HepG2 (cell line): ENCODE data around the gene SLC38A1. TPM values are rescaled to one million over a fixed set of nuclear protein-coding genes. Genes with fewer than 3 reads are reported as not detected.

Experiments used
- ATAC-seq: fragments of 200-7000 bp; cut with Tn5 transposase; 3 replicates; pipeline ENCODE4 v1.9.1; 2020; ENCODE audit warnings: mild to moderate bottlenecking, moderate library complexity
- BruUV-seq: library from RNA; stranded (reverse); fragments of 400-500 nt; replicated peaks from 2 replicates; lab custom pipeline; 2021; lab: Mats Ljungman, UMichigan
- CTCF ChIA-PET: fragments of 300-600 bp; formaldehyde crosslinking; extraction: SDS; loops from one replicate; lab custom pipeline; 2021; ENCODE audit warnings: low total read pairs, inconsistent platforms, low intra/inter-chr PET ratio; lab: Yijun Ruan, JAX
- POLR2A ChIA-PET: fragments of 350-600 bp; sonication (Branson Sonifier 250); formaldehyde crosslinking; loops from one replicate; lab custom pipeline; 2020; ENCODE audit warnings: antibody characterized with exemption, inconsistent platforms; lab: Yijun Ruan, JAX
- DNase-seq: peaks from one replicate; pipeline ENCODE4 v3.0.0-alpha.2; 2015; ENCODE audit warnings: low spot score
- FAIRE-seq: peaks from 3 replicates; lab custom pipeline; 2011; peaks lifted over from hg19 to GRCh38; lab: Jason Lieb, UNC
- H2AFZ ChIP-seq: one replicate; pipeline ENCODE4 v1.6.1; 2011; ENCODE audit warnings: low read length, inconsistent platforms
- H3K27ac ChIP-seq: fragments of 300-600 bp; 3 replicates; pipeline ENCODE4 v1.8.0; 2011; ENCODE audit warnings: mixed run types, mild to moderate bottlenecking, mixed read lengths, low read length, inconsistent platforms; ENCODE audit not compliant: insufficient read depth; ENCODE audit errors: extremely low read length
- H3K27me3 ChIP-seq, 2 experiments: fragments of 200-600 bp in 1 of 2; 2 replicates in 1 of 2; 3 replicates in 1 of 2; pipeline versions ENCODE4 v1.6.0 to v1.8.0; 2011; ENCODE audit warnings: low read length in 2 of 2, mild to moderate bottlenecking in 2 of 2, moderate library complexity in 2 of 2, inconsistent platforms in 1 of 2; ENCODE audit not compliant: insufficient read depth in 2 of 2, control insufficient read depth in 1 of 2
- H3K36me3 ChIP-seq, 2 experiments: fragments of 200-600 bp in 1 of 2; replicated peaks in 1 of 2; 2 replicates in 1 of 2; 3 replicates in 1 of 2; pipeline versions ENCODE4 v1.5.1 to v1.8.0; 2011; ENCODE audit warnings: low read length in 2 of 2, inconsistent platforms in 1 of 2; ENCODE audit not compliant: insufficient read depth in 2 of 2, control insufficient read depth in 1 of 2
- H3K4me1 ChIP-seq: 2 replicates; pipeline ENCODE4 v1.5.1; 2012; ENCODE audit warnings: low read length, inconsistent platforms; ENCODE audit not compliant: insufficient read depth
- H3K4me2 ChIP-seq: 2 replicates; pipeline ENCODE4 v1.6.0; 2011; ENCODE audit warnings: low read depth, low read length, inconsistent platforms
- H3K4me3 ChIP-seq, 3 experiments: fragments of 200-600 bp in 1 of 3; sonication (generic), shearing (Covaris generic) in 1 of 3; replicated peaks in 1 of 3; 2 replicates each; pipeline ENCODE4 v1.5.1; 2011 to 2016; ENCODE audit warnings: low read length in 3 of 3, inconsistent platforms in 2 of 3, low read depth in 2 of 3, mild to moderate bottlenecking in 2 of 3, control low read depth in 1 of 3, mixed read lengths in 1 of 3; ENCODE audit not compliant: insufficient read depth in 1 of 3
- H3K79me2 ChIP-seq: one replicate; pipeline ENCODE4 v1.6.1; 2011; ENCODE audit warnings: low read length, inconsistent platforms; ENCODE audit not compliant: insufficient read depth
- H3K9ac ChIP-seq: 2 replicates; pipeline ENCODE4 v1.6.0; 2011; ENCODE audit warnings: mild to moderate bottlenecking, low read depth, low read length, inconsistent platforms; ENCODE audit not compliant: insufficient read depth
- H3K9me3 ChIP-seq: 2 replicates; pipeline ENCODE4 v1.5.1; 2012; ENCODE audit warnings: mild to moderate bottlenecking, low read length
- H4K20me1 ChIP-seq: 2 replicates; pipeline ENCODE4 v1.6.0; 2011; ENCODE audit warnings: inconsistent platforms, mild to moderate bottlenecking, low read length, moderate library complexity; ENCODE audit not compliant: insufficient read depth
- ATF1 ChIP-seq: IDR thresholded peaks from 2 replicates; pipeline ENCODE4 v1.6.1; 2016; ENCODE audit warnings: mild to moderate bottlenecking, control low read depth
- ATM ChIP-seq: fragments of 450-650 bp; IDR thresholded peaks from 2 replicates; pipeline ENCODE4 v1.7.1; 2017; ENCODE audit warnings: mild to moderate bottlenecking, borderline replicate concordance
- HOXA9 ChIP-seq: sonication (generic); formaldehyde crosslinking; IDR thresholded peaks from 2 replicates; pipeline ENCODE4 v1.8.1; 2022; ENCODE audit warnings: missing genetic modification reagents, mild to moderate bottlenecking, moderate library complexity, borderline replicate concordance
- JUNB ChIP-seq: sonication (generic); formaldehyde crosslinking; IDR thresholded peaks from 2 replicates; pipeline ENCODE4 v1.8.0; 2022; ENCODE audit warnings: missing genetic modification reagents, mild to moderate bottlenecking, borderline replicate concordance
- MTF2 ChIP-seq: sonication (generic); formaldehyde crosslinking; IDR thresholded peaks from 2 replicates; pipeline ENCODE4 v1.5.0; 2020; ENCODE audit warnings: missing genetic modification reagents, borderline replicate concordance
- XRCC5 ChIP-seq: fragments of 200-400 bp; formaldehyde crosslinking; optimal IDR thresholded peaks from 2 replicates; pipeline ENCODE3; 2017; ENCODE audit warnings: mild to moderate bottlenecking, low read length
- ZNF605 ChIP-seq: sonication (generic); formaldehyde crosslinking; IDR thresholded peaks from 2 replicates; pipeline ENCODE4 v1.8.0; 2022; ENCODE audit warnings: mild to moderate bottlenecking, missing genetic modification reagents
- ZNF616 ChIP-seq: sonication (generic); formaldehyde crosslinking; IDR thresholded peaks from 2 replicates; pipeline ENCODE4 v1.5.0; 2020; ENCODE audit warnings: low read depth, mild to moderate bottlenecking, missing genetic modification reagents
- ZNF703 ChIP-seq: sonication (generic); formaldehyde crosslinking; IDR thresholded peaks from 2 replicates; pipeline ENCODE4 v1.5.1; 2020; ENCODE audit warnings: missing genetic modification reagents, mild to moderate bottlenecking, moderate library complexity, borderline replicate concordance
- ZNF782 ChIP-seq: sonication (generic); formaldehyde crosslinking; IDR thresholded peaks from 2 replicates; pipeline ENCODE4 v1.4.0; 2020; ENCODE audit warnings: missing genetic modification reagents, mild to moderate bottlenecking, borderline replicate concordance
- ZNF850 ChIP-seq: sonication (generic); formaldehyde crosslinking; conservative IDR thresholded peaks from 2 replicates; pipeline ENCODE4 v1.9.0; 2021; ENCODE audit warnings: mild to moderate bottlenecking, missing genetic modification reagents
- WGBS: methylation state at CpG from one replicate; pipeline ENCODE4 v1.1.6; 2017; ENCODE audit warnings: low lambda C conversion rate; 5-methylcytosine and 5-hydroxymethylcytosine counted together
- in situ Hi-C: cut with HindIII; loops from 2 replicates; pipeline ENCODE4 v1.10.0; 2017; ENCODE audit warnings: low pct_unique_long_range_greater_than_20kb; ENCODE audit not compliant: extremely low pct_ligation_motif_present
- intact Hi-C: fragments of 100-400 bp; cut with micrococcal nuclease; formaldehyde crosslinking; loops from one replicate; pipeline ENCODE4 v1.10.0; 2022; ENCODE audit not compliant: unreplicated experiment
- polyA plus RNA-seq, 8 experiments: library from polyadenylated mRNA; depleted of rRNA in 3 of 8; stranded (reverse) in 7 of 8; unstranded in 1 of 8; fragments of >200 nt; fragmentation: Illumina TruSeq in 4 of 8; extraction: Trizol in 4 of 8; gene quantifications; 2 replicates each; pipeline versions ENCODE4 v1.2.1 to v1.2.3, GENCODE V29; 2011 to 2016; ENCODE audit warnings: low read depth in 4 of 8, missing spikeins in 1 of 8, mixed read lengths in 1 of 8; ENCODE audit not compliant: insufficient read depth in 1 of 8
- total RNA-seq, 5 experiments: library from RNA; depleted of rRNA; stranded (reverse); fragments of >200 nt; fragmentation: Illumina TruSeq; extraction: Trizol; gene quantifications; 2 replicates each; pipeline ENCODE4 v1.2.3, GENCODE V29; 2016; ENCODE audit warnings: low read depth in 1 of 5
- TF ChIP-seq, protein P1 (sequence below): sonication (generic); formaldehyde crosslinking; IDR thresholded peaks from 2 replicates; pipeline ENCODE4 v1.5.0; 2020; ENCODE audit warnings: missing genetic modification reagents

The SLC38A1 gene
- total and polyA plus RNA-seq, 2 of the 13 experiments (the other 11 are each of a cell fraction or from before 2014, with no cell fraction given), result 47.0 to 50.6 TPM

DNA sequence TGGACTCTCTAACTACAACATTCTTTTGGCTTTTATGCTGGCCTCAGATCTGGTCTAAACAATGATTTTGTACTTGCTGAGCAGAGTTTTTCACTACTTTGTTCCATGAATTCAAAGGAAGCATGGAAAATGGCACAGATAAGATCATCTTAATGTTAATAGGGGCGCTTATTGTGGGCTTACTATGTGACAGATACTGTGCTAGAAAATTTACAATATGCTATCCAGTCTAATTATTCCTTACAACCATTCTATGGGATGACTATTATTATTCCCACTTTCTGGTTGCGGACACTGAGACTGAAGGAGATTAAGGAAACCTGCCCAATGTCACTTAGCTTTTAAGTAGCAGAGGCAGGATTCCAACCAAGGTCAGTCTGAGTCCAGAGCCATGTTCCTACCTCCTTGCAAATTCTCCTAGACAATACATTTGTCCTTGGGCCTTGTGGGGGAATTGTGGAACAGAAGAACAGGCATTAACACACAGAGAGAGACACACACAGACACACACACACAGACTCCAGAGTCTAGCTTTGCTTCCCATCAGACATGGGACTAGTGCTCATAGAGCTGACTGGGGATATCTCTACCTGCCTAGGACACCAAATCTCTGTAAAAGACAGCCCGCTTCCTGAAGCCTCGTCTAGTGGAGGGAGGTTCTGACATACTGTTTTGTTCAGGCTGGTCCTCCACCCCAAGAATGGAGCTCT is 107.7 kb downstream of the SLC38A1 start:
- Histone ChIP-seq H3K27me3 (peaks cover 0 to 4% of the 10 kb centered on the region in 2 experiments; a peak in 1 of 5 replicates), H3K9ac (no peak overlapping the region), H3K4me3 (no peak overlapping the region), H3K9me3 (peaks cover 2% of the 10 kb centered on the region), H3K36me3 (no peaks in the 10 kb centered on the region), H3K4me1 (no peaks in the 10 kb centered on the region), H4K20me1 (no peaks in the 10 kb centered on the region), H3K4me2 (no peak overlapping the region), H3K27ac (no peak overlapping the region), H3K79me2 (no peaks in the 10 kb centered on the region), H2AFZ (no peak overlapping the region)
- TF ChIP-seq, protein P1, sequence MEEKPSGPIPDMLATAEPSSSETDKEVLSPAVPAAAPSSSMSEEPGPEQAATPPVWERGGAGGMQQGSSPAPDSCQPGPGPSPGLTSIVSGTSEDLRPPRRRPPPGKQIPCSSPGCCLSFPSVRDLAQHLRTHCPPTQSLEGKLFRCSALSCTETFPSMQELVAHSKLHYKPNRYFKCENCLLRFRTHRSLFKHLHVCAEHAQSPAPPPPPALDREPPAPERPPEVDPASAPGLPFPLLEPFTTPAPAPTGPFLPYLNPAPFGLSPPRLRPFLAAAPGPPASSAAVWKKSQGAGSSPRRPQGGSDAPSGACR (CRISPR knock-in tag), result no peak
- no peak for TF ChIP-seq ZNF782 (CRISPR knock-in tag)
- ChIA-PET CTCF (no interaction called here), POLR2A (no interaction called here)
- ATAC-seq (no peak), FAIRE-seq (no peak), DNase-seq (no peak)
- no TSS peak for BruUV-seq
- WGBS, result 33% methylated on average over 4 of the region's 4 CpGs
- in situ Hi-C loops, result no loop called here
- intact Hi-C loops, result no loop called here

- no peak overlapping the region for H3K4me3 ChIP-seq
- in situ Hi-C loops, result no loop called here
- TF ChIP-seq XRCC5 (no peak), JUNB (CRISPR knock-in tag) (no peak), HOXA9 (CRISPR knock-in tag) (no peak), ATM (no peak), ZNF616 (CRISPR knock-in tag) (no peak), ATF1 (CRISPR knock-in tag) (no peak), ZNF703 (CRISPR knock-in tag) (no peak), ZNF850 (CRISPR knock-in tag) (no peak), MTF2 (CRISPR knock-in tag) (no peak), ZNF605 (CRISPR knock-in tag) (no peak)
- no peak overlapping the region for H2AFZ ChIP-seq
- H3K9me3 ChIP-seq, result peaks cover 6% of the 10 kb centered on the region
- no peak overlapping the region for H3K9ac ChIP-seq
- H3K27ac ChIP-seq, result no peak overlapping the region
- POLR2A ChIA-PET, result no interaction called here
- intact Hi-C loops, result no loop called here
- no peak overlapping the region for H3K4me2 ChIP-seq
- H3K27me3 ChIP-seq, result peaks cover 0 to 4% of the 10 kb centered on the region in 2 experiments; a peak in 1 of 5 replicates
- no peaks in the 10 kb centered on the region for H3K36me3 ChIP-seq
- DNase-seq (no peak), ATAC-seq (no peak), FAIRE-seq (no peak)
- WGBS, result 18% methylated on average over 10 of the region's 10 CpGs
- CTCF ChIA-PET, result no interaction called here
- no peaks in the 10 kb centered on the region for H3K79me2 ChIP-seq
- H3K4me1 ChIP-seq, result no peaks in the 10 kb centered on the region
- no TSS peak for BruUV-seq
- no peaks in the 10 kb centered on the region for H4K20me1 ChIP-seq
Observed at GRCh38 chr12:46160101-46160980, 108.5 kb downstream of the SLC38A1 start.
